ENCODE measurements around the gene RABGGTA.

Gene RABGGTA

DNA sequence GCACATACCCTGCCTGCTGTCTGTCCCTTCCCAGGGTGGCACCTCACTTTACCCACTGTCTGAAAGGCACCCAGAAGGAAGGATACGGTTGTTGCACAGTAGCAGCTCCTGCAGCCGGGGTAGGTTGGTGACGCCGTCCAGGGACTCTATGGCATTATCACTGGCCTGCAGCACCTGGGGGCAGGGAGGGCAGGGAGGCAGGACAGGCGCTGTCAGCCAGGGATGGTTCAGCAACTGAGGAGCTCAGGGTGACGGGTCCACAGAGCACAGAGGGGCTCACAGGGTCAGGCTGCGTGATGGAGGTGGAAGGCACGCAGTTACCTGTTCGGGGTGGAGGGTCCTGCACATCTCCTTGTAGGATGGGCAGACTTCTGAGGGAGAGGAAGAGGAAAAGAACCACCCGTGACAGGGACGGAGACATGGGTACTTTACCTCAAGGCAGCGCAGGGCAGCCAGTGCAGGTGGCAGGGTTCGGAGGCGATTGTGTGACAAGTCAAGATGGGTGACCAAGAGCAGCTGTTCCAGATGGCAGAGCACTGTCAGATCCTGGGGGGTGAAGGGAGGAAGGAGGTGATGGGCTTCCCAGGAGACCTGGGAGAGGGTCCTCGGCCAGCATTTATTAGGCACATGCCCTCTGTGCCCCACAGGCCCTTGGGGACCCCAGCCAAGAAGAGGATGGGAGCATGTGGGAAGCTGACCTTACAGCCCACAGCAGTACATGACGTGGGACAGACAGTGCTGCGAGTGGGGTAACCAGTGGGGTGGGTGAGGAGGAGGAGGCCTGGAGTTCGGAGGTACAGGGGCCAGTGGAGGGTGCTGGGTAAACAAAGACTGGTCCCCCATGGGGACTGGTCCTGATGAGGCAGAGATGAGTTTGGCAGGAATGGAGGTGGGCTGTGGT is 4.8 kb downstream of the RABGGTA start:
- Histone ChIP-seq H3K36me3 (ENCODE audit: control insufficient read depth, insufficient read depth, low read length) (peaks cover 9% of the 10 kb centered on the region), H3K27me3 (ENCODE audit: control insufficient read depth, insufficient read depth, low read length) (no peaks in the 10 kb centered on the region), H3K9ac (ENCODE audit: low read depth, low read length) (no peak overlapping the region), H3K27ac (ENCODE audit: low read depth, low read length) (no peak overlapping the region), H3K4me1 (ENCODE audit: control insufficient read depth, insufficient read depth, low read length) (no peaks in the 10 kb centered on the region), H3K4me3 (ENCODE audit: low read depth, low read length) (no peak overlapping the region), H3K9me3 (ENCODE audit: control insufficient read depth, insufficient read depth, low read length) (no peaks in the 10 kb centered on the region)

DNA sequence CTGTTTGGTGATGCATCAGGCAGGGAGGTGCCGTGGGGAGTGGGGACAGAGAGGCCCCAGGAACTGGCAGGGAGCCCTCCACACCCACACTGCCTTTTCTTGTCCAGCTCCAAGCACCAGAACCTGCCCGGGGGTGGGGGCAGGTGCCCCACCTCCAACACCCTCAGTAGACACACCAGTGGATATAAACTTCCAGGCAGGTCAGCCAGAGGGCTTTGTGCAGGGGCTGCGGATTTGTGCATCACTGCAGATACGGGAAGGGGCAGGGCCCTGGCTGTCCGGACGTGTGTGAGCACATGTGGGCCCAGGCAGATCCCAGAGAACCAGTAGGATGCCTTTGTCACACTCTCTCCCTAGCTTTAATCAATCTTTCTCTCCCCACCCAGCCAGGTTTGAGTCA is 7.1 kb downstream of the RABGGTA start:
- no peaks in the 10 kb centered on the region for H3K9me3 ChIP-seq (ENCODE audit: control insufficient read depth, insufficient read depth, low read length)
- no peak overlapping the region for H3K9ac ChIP-seq (ENCODE audit: low read depth, low read length)
- peaks cover 9% of the 10 kb centered on the region for H3K36me3 ChIP-seq (ENCODE audit: control insufficient read depth, insufficient read depth, low read length)
- H3K4me3 ChIP-seq (ENCODE audit: low read depth, low read length) = no peak overlapping the region
- no peaks in the 10 kb centered on the region for H3K27me3 ChIP-seq (ENCODE audit: control insufficient read depth, insufficient read depth, low read length)
- H3K4me1 ChIP-seq (ENCODE audit: control insufficient read depth, insufficient read depth, low read length) = no peaks in the 10 kb centered on the region
- H3K27ac ChIP-seq (ENCODE audit: low read depth, low read length) = no peak overlapping the region

DNA sequence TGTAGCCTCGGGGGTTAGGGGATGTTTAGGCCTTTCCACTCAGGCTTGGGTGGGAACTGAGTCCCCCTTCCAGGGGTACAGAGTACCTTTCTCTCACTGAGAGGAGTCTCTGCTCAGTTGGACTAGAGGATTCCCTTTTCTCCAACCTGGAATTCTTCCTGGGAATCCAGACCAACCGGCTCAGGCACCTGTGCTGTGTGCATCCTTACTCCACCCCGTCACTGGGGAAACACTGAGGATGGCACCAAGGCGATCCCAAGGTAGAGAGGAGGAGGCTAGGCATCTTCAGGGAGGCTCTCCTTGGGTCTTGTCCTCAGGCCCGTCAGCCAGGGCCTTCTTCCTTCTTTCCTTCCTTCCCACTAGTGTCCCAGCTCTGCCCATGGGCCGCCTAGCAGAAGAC is 7.5 kb downstream of the RABGGTA start:
- Histone ChIP-seq H3K36me3 (ENCODE audit: control insufficient read depth, insufficient read depth, low read length) (peaks cover 9% of the 10 kb centered on the region), H3K4me1 (ENCODE audit: control insufficient read depth, insufficient read depth, low read length) (no peaks in the 10 kb centered on the region), H3K9ac (ENCODE audit: low read depth, low read length) (no peak overlapping the region), H3K4me3 (ENCODE audit: low read depth, low read length) (no peak overlapping the region), H3K27ac (ENCODE audit: low read depth, low read length) (no peak overlapping the region), H3K27me3 (ENCODE audit: control insufficient read depth, insufficient read depth, low read length) (no peaks in the 10 kb centered on the region), H3K9me3 (ENCODE audit: control insufficient read depth, insufficient read depth, low read length) (no peaks in the 10 kb centered on the region)

DNA sequence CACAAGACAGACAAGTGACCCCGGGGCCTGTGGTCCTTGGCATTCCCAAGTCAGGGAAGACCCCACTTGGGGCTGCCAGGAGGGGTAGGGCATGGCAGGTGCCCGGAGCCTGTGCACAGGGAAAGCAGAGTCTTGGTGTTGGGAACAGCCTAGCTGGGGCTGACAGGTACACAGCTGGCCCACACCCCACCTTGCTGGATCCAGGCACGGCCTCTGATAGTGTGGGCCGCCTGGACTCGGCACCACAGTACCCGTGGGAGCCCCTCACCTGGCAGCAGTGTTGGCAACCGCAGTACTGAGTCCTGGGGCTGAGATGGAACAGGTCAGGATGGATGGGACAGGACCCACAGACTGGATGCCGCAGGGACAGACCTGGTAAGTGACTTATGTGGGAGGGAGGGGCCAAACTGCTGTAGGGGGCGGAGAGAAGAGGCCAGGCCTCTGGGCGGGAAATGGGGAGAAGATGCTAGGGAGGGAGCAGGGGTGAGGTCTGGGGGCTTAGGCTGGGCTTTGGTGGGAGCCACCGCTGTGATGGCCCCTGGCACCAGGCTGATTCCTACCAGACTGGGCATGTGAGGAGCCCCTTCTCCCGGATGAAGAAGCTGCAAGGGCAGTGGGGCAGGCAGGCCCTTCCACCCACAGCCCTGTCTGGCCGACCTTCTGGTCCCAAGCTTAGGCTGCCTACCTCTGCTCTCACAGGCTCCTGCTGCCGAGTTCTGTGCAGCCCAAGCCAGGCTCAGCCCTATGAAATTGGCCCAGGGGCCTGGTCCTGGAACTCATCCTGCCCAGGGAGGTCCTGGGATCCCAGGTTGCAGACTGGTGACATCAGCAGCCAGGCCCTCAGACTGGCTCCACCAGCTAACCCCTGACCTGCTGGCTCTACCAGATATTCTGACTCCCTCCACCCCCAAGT is 8.3 kb downstream of the RABGGTA start, which contains the start of gene TGM1:
Gene TGM1 (minus strand): TSS at position 357 of the 913 bp plus-strand sequence. CDS start 825 bp downstream, outside the sequence.
- Histone ChIP-seq H3K4me3 (ENCODE audit: low read depth, low read length) (no peak within 1 kb of the TSS), H3K36me3 (ENCODE audit: control insufficient read depth, insufficient read depth, low read length) (peaks cover 9% of the 10 kb centered on the region; the same call in 1 of the 2 replicates), H3K9me3 (ENCODE audit: control insufficient read depth, insufficient read depth, low read length) (no peaks in the 10 kb centered on the region), H3K4me1 (ENCODE audit: control insufficient read depth, insufficient read depth, low read length) (no peaks in the 10 kb centered on the region), H3K27me3 (ENCODE audit: control insufficient read depth, insufficient read depth, low read length) (no peaks in the 10 kb centered on the region), H3K9ac (ENCODE audit: low read depth, low read length) (no peak within 1 kb of the TSS), H3K27ac (ENCODE audit: low read depth, low read length) (no peak within 1 kb of the TSS)

DNA sequence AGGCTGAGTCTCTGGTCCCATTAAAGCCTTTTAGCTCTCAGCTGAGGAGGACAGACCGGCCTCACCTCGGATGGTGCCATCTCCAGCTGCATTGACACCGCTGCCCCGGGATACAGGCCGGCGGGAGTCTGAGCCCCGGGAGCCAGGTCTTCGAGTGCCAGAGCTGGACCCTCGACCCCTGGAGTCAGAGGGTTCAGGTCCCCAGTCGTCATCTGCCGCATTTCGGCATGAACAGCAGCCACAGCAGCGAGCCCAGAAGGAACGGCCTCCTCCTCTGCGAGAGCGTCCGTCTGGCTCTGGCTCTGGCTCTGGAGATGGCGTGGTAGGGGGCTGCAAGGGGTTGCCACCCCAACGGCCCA is 9.4 kb downstream of the RABGGTA start:
- H3K4me1 ChIP-seq (ENCODE audit: control insufficient read depth, insufficient read depth, low read length) = no peaks in the 10 kb centered on the region
- no peak overlapping the region for H3K4me3 ChIP-seq (ENCODE audit: low read depth, low read length)
- no peak overlapping the region for H3K27ac ChIP-seq (ENCODE audit: low read depth, low read length)
- H3K9ac ChIP-seq (ENCODE audit: low read depth, low read length) = no peak overlapping the region
- no peaks in the 10 kb centered on the region for H3K9me3 ChIP-seq (ENCODE audit: control insufficient read depth, insufficient read depth, low read length)
- H3K36me3 ChIP-seq (ENCODE audit: control insufficient read depth, insufficient read depth, low read length) = peaks cover 6% of the 10 kb centered on the region; the same call in 1 of the 2 replicates
- H3K27me3 ChIP-seq (ENCODE audit: control insufficient read depth, insufficient read depth, low read length) = no peaks in the 10 kb centered on the region

DNA sequence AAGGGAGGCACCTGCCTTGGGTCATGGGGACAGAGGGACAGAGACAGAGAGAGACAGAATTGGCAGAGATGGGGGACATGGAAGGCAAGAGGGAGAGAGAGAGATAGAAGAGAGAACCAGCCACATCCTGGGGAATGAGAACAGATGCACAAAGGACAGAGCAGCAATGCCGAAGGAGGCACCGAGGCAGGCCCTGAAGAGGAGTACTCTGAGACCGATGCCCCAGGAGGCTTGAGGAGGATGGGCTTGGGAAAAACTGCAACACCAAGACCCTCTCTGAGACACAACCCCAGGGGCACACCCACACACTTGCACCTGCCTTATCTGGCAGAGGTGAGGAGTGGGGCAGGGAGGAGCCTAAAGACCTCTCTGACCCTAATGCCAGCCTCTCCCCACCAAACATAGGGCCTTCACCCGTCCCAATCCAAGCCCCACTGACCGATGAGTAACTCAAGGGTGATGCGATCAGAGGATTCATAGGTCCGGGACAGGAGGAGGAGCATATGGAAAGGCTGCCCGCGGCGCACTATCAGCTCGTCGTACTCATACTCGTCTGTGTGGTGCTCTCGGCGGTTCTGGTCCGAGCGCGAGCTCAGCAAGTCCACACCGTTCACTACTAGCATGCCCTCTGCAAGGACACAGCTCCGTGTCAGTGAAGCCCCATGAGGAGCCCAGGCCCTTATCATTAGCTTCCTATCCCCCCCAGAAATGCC is 10.0 kb downstream of the RABGGTA start:
- Histone ChIP-seq H3K36me3 (ENCODE audit: control insufficient read depth, insufficient read depth, low read length) (peaks cover 3% of the 10 kb centered on the region; the same call in 1 of the 2 replicates), H3K4me1 (ENCODE audit: control insufficient read depth, insufficient read depth, low read length) (no peaks in the 10 kb centered on the region), H3K9ac (ENCODE audit: low read depth, low read length) (no peak overlapping the region), H3K27ac (ENCODE audit: low read depth, low read length) (no peak overlapping the region), H3K27me3 (ENCODE audit: control insufficient read depth, insufficient read depth, low read length) (no peaks in the 10 kb centered on the region), H3K9me3 (ENCODE audit: control insufficient read depth, insufficient read depth, low read length) (no peaks in the 10 kb centered on the region), H3K4me3 (ENCODE audit: low read depth, low read length) (no peak overlapping the region)

DNA sequence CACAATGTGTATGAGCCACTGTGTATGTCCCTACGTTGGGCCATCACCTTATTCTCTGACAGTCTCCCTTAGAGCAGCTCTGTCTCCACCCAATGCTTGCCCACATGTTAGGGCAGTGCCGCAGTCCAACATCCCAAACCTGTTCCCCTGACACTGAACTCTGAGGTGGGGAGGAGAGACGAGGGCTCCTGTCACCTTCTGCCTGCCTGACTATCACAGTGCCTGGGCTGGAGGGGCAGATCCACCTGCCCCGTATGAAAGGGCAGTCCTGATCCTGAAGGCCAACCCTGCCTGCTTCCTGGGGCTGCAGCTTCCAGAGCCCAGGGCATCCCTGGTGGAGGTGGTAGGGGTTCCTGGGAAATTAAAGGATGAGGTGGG is 10.6 kb downstream of the RABGGTA start:
- H3K9me3 ChIP-seq (ENCODE audit: control insufficient read depth, insufficient read depth, low read length) = no peaks in the 10 kb centered on the region
- no peak overlapping the region for H3K4me3 ChIP-seq (ENCODE audit: low read depth, low read length)
- H3K36me3 ChIP-seq (ENCODE audit: control insufficient read depth, insufficient read depth, low read length) = no peaks in the 10 kb centered on the region
- H3K27me3 ChIP-seq (ENCODE audit: control insufficient read depth, insufficient read depth, low read length) = no peaks in the 10 kb centered on the region
- H3K9ac ChIP-seq (ENCODE audit: low read depth, low read length) = no peak overlapping the region
- no peaks in the 10 kb centered on the region for H3K4me1 ChIP-seq (ENCODE audit: control insufficient read depth, insufficient read depth, low read length)
- H3K27ac ChIP-seq (ENCODE audit: low read depth, low read length) = no peak overlapping the region

DNA sequence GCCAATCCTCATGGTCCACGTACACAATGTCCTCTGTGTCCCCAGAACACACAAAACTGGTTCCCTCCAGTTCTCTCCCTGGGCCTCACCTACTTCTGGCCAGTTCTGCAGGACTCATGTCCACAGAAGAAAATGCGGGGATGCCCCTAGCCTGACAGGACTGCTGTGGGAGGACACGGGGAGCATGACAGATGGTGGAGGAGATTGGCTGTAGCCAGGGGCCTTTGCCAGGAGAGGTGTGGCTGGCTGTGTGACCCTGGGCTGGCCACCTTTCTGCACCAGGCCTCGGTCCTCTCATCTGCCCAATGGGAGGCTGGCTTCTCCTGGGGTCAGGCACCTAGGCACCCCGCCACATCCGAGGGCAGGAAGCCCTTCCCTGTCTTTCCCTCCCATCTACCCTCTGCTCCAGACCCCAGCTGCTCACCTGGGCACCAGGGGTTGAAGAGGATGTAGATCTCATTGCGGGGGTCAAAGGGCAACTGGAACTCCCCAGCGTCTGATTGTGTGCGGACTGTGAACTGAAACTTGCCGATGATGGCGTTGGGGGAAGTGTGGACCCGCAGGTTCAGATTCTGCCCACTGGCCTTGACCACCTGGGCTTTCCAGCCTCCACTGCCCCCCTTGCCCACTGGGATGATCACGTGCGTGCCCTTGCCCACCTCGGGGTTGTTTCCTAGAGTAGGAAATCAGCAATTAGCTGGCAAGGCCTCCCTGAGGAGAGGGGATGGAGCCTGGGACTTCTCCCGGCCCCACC is 11.2 kb downstream of the RABGGTA start:
- Histone ChIP-seq H3K9me3 (ENCODE audit: control insufficient read depth, insufficient read depth, low read length) (no peaks in the 10 kb centered on the region), H3K4me1 (ENCODE audit: control insufficient read depth, insufficient read depth, low read length) (no peaks in the 10 kb centered on the region), H3K9ac (ENCODE audit: low read depth, low read length) (no peak overlapping the region), H3K36me3 (ENCODE audit: control insufficient read depth, insufficient read depth, low read length) (no peaks in the 10 kb centered on the region), H3K27me3 (ENCODE audit: control insufficient read depth, insufficient read depth, low read length) (no peaks in the 10 kb centered on the region), H3K27ac (ENCODE audit: low read depth, low read length) (no peak overlapping the region), H3K4me3 (ENCODE audit: low read depth, low read length) (no peak overlapping the region)

DNA sequence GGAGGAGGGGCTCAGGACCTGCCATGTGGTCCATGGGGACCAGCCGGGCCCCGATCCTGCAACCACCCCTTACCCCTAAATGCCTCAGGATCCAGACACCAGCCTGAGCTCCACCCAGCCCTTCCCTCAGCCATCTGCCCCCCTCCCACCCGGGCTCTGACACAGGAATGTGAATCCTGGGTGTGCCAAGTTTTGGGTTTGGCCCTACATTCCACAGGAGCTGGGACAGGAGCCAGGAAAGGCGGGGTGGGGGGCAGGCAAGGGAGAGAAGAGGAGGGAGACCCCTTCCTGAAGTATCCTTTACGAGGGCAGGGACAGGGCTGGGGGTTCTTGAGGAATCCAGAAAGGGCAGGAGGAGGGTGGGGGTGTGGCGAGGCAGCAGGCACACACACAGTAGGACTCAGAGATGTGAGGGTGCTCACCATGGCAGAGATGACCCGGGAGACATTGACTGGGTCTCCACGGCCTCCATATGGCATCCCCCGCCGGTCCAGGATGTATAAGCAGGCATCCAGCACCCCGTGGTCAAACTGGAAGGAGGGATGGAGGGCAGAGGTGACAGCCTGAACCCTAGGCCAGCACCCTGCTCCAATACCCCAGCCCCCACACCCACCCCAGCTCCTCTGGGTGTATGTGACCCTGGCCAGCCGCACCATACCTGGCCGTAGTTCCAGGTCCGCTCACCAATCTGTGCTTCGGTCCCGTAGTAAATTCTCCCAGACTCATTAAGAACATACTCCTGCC is 11.9 kb downstream of the RABGGTA start:
- no peaks in the 10 kb centered on the region for H3K9me3 ChIP-seq (ENCODE audit: control insufficient read depth, insufficient read depth, low read length)
- no peak overlapping the region for H3K27ac ChIP-seq (ENCODE audit: low read depth, low read length)
- H3K4me1 ChIP-seq (ENCODE audit: control insufficient read depth, insufficient read depth, low read length) = no peaks in the 10 kb centered on the region
- no peak overlapping the region for H3K4me3 ChIP-seq (ENCODE audit: low read depth, low read length)
- H3K36me3 ChIP-seq (ENCODE audit: control insufficient read depth, insufficient read depth, low read length) = no peaks in the 10 kb centered on the region
- no peak overlapping the region for H3K9ac ChIP-seq (ENCODE audit: low read depth, low read length)
- H3K27me3 ChIP-seq (ENCODE audit: control insufficient read depth, insufficient read depth, low read length) = no peaks in the 10 kb centered on the region
